Measurements from ENCODE around the gene CDH1. TPM values are rescaled to one million over a fixed set of nuclear protein-coding genes. Genes with fewer than 3 reads are reported as not detected.

The CDH1 gene
- total RNA-seq, 4 donors from 2014 or later = 0.26 to 30.0 (median 2.6) TPM

- Histone ChIP-seq H3K4me1 (no peaks in the 10 kb centered on the region), H3K27ac (no peak overlapping the region), H3K9me3 (no peaks in the 10 kb centered on the region), H3K4me3 (no peak overlapping the region), H3K27me3 (no peaks in the 10 kb centered on the region), H3K36me3 (no peaks in the 10 kb centered on the region)
- intact Hi-C loops (cut with DNase I; ENCODE audit: low total_unique reads) = no loop called here
- no peak for TF ChIP-seq POLR2A (IDR thresholded peaks at IDR 0.05)
- no peak for TF ChIP-seq CTCF (IDR thresholded peaks at IDR 0.05)
- DNase-seq = no peak
Measured at GRCh38 chr16:68752602-68753001, 15.5 kb downstream of the CDH1 start.

- Histone ChIP-seq H3K36me3 (no peaks in the 10 kb centered on the region), H3K27ac (no peak overlapping the region), H3K27me3 (no peaks in the 10 kb centered on the region), H3K4me1 (no peaks in the 10 kb centered on the region), H3K4me3 (no peak overlapping the region), H3K9me3 (no peaks in the 10 kb centered on the region)
- intact Hi-C loops (cut with DNase I; ENCODE audit: low total_unique reads) = no loop called here
- TF ChIP-seq POLR2A (IDR thresholded peaks at IDR 0.05) (no peak), CTCF (IDR thresholded peaks at IDR 0.05) (no peak)
- DNase-seq = no peak
Measured at GRCh38 chr16:68754084-68754792, 17.1 kb downstream of the CDH1 start.

GRCh38 chr16:68756239-68756915, 19.3 kb downstream of the CDH1 start:
- DNase-seq = no peak
- Histone ChIP-seq H3K27ac (no peak overlapping the region), H3K4me1 (no peaks in the 10 kb centered on the region), H3K27me3 (no peaks in the 10 kb centered on the region), H3K9me3 (no peaks in the 10 kb centered on the region), H3K36me3 (no peaks in the 10 kb centered on the region), H3K4me3 (no peak overlapping the region)
- intact Hi-C loops (cut with DNase I; ENCODE audit: low total_unique reads) = no loop called here
- TF ChIP-seq CTCF (IDR thresholded peaks at IDR 0.05) (no peak), POLR2A (IDR thresholded peaks at IDR 0.05) (no peak)

GRCh38 chr16:68757625-68757935, 20.5 kb downstream of the CDH1 start:
- DNase-seq = no peak
- H3K9me3 ChIP-seq = no peaks in the 10 kb centered on the region
- H3K4me3 ChIP-seq = no peak overlapping the region
- no peak overlapping the region for H3K27ac ChIP-seq
- no peak for TF ChIP-seq POLR2A (IDR thresholded peaks at IDR 0.05)
- no peak for TF ChIP-seq CTCF (IDR thresholded peaks at IDR 0.05)
- intact Hi-C loops (cut with DNase I; ENCODE audit: low total_unique reads) = no loop called here
- H3K4me1 ChIP-seq = no peaks in the 10 kb centered on the region
- H3K27me3 ChIP-seq = no peaks in the 10 kb centered on the region
- H3K36me3 ChIP-seq = no peaks in the 10 kb centered on the region

- no peaks in the 10 kb centered on the region for H3K27me3 ChIP-seq
- intact Hi-C loops (cut with DNase I; ENCODE audit: low total_unique reads) = no loop called here
- H3K36me3 ChIP-seq = no peaks in the 10 kb centered on the region
- no peaks in the 10 kb centered on the region for H3K4me1 ChIP-seq
- no peaks in the 10 kb centered on the region for H3K9me3 ChIP-seq
- no peak for DNase-seq
- no peak overlapping the region for H3K27ac ChIP-seq
- TF ChIP-seq POLR2A (IDR thresholded peaks at IDR 0.05) = no peak
- no peak overlapping the region for H3K4me3 ChIP-seq
Measured at GRCh38 chr16:68759062-68759461, 22.0 kb downstream of the CDH1 start.

Data from uterus (tissue), 4 donors.